HepG2 (cell line): Measurements from ENCODE around the gene TMEM198. TPM values are rescaled to one million over a fixed set of nuclear protein-coding genes. Genes with fewer than 3 reads are reported as not detected.

Experiments used
- ATAC-seq: fragments of 200-7000 bp; cut with Tn5 transposase; 3 replicates; pipeline ENCODE4 v1.9.1; 2020; ENCODE audit warnings: mild to moderate bottlenecking, moderate library complexity
- BruUV-seq: library from RNA; stranded (reverse); fragments of 400-500 nt; replicated peaks from 2 replicates; lab custom pipeline; 2021; lab: Mats Ljungman, UMichigan
- CTCF ChIA-PET: fragments of 300-600 bp; formaldehyde crosslinking; extraction: SDS; loops from one replicate; lab custom pipeline; 2021; ENCODE audit warnings: low total read pairs, inconsistent platforms, low intra/inter-chr PET ratio; lab: Yijun Ruan, JAX
- POLR2A ChIA-PET: fragments of 350-600 bp; sonication (Branson Sonifier 250); formaldehyde crosslinking; loops from one replicate; lab custom pipeline; 2020; ENCODE audit warnings: antibody characterized with exemption, inconsistent platforms; lab: Yijun Ruan, JAX
- DNase-seq: peaks from one replicate; pipeline ENCODE4 v3.0.0-alpha.2; 2015; ENCODE audit warnings: low spot score
- FAIRE-seq: peaks from 3 replicates; lab custom pipeline; 2011; peaks lifted over from hg19 to GRCh38; lab: Jason Lieb, UNC
- H2AFZ ChIP-seq: one replicate; pipeline ENCODE4 v1.6.1; 2011; ENCODE audit warnings: low read length, inconsistent platforms
- H3K27ac ChIP-seq: fragments of 300-600 bp; 3 replicates; pipeline ENCODE4 v1.8.0; 2011; ENCODE audit warnings: mixed run types, mild to moderate bottlenecking, mixed read lengths, low read length, inconsistent platforms; ENCODE audit not compliant: insufficient read depth; ENCODE audit errors: extremely low read length
- H3K27me3 ChIP-seq, 2 experiments: fragments of 200-600 bp in 1 of 2; 2 replicates in 1 of 2; 3 replicates in 1 of 2; pipeline versions ENCODE4 v1.6.0 to v1.8.0; 2011; ENCODE audit warnings: low read length in 2 of 2, mild to moderate bottlenecking in 2 of 2, moderate library complexity in 2 of 2, inconsistent platforms in 1 of 2; ENCODE audit not compliant: insufficient read depth in 2 of 2, control insufficient read depth in 1 of 2
- H3K36me3 ChIP-seq, 2 experiments: fragments of 200-600 bp in 1 of 2; replicated peaks in 1 of 2; 2 replicates in 1 of 2; 3 replicates in 1 of 2; pipeline versions ENCODE4 v1.5.1 to v1.8.0; 2011; ENCODE audit warnings: low read length in 2 of 2, inconsistent platforms in 1 of 2; ENCODE audit not compliant: insufficient read depth in 2 of 2, control insufficient read depth in 1 of 2
- H3K4me1 ChIP-seq: 2 replicates; pipeline ENCODE4 v1.5.1; 2012; ENCODE audit warnings: low read length, inconsistent platforms; ENCODE audit not compliant: insufficient read depth
- H3K4me2 ChIP-seq: 2 replicates; pipeline ENCODE4 v1.6.0; 2011; ENCODE audit warnings: low read depth, low read length, inconsistent platforms
- H3K4me3 ChIP-seq, 3 experiments: fragments of 200-600 bp in 1 of 3; sonication (generic), shearing (Covaris generic) in 1 of 3; replicated peaks in 1 of 3; 2 replicates each; pipeline ENCODE4 v1.5.1; 2011 to 2016; ENCODE audit warnings: low read length in 3 of 3, inconsistent platforms in 2 of 3, low read depth in 2 of 3, mild to moderate bottlenecking in 2 of 3, control low read depth in 1 of 3, mixed read lengths in 1 of 3; ENCODE audit not compliant: insufficient read depth in 1 of 3
- H3K79me2 ChIP-seq: one replicate; pipeline ENCODE4 v1.6.1; 2011; ENCODE audit warnings: low read length, inconsistent platforms; ENCODE audit not compliant: insufficient read depth
- H3K9ac ChIP-seq: 2 replicates; pipeline ENCODE4 v1.6.0; 2011; ENCODE audit warnings: mild to moderate bottlenecking, low read depth, low read length, inconsistent platforms; ENCODE audit not compliant: insufficient read depth
- H3K9me3 ChIP-seq: 2 replicates; pipeline ENCODE4 v1.5.1; 2012; ENCODE audit warnings: mild to moderate bottlenecking, low read length
- H4K20me1 ChIP-seq: 2 replicates; pipeline ENCODE4 v1.6.0; 2011; ENCODE audit warnings: inconsistent platforms, mild to moderate bottlenecking, low read length, moderate library complexity; ENCODE audit not compliant: insufficient read depth
- AGO2 ChIP-seq: fragments of 200-400 bp; formaldehyde crosslinking; optimal IDR thresholded peaks from 2 replicates; pipeline ENCODE3; 2017; ENCODE audit warnings: mild to moderate bottlenecking, low read depth, low read length, moderate library complexity
- ARNT ChIP-seq: fragments of 450-650 bp; IDR thresholded peaks from 2 replicates; pipeline ENCODE4 v1.6.1; 2017
- FOXO1 ChIP-seq: sonication (generic); formaldehyde crosslinking; IDR thresholded peaks from 2 replicates; pipeline ENCODE4 v1.4.0; 2020; ENCODE audit warnings: missing genetic modification reagents
- GLI4 ChIP-seq: sonication (generic); formaldehyde crosslinking; IDR thresholded peaks from 2 replicates; pipeline ENCODE4 v1.5.1; 2020; ENCODE audit warnings: missing genetic modification reagents, mild to moderate bottlenecking, moderate library complexity, borderline replicate concordance
- HNRNPL ChIP-seq: fragments of 200-400 bp; formaldehyde crosslinking; IDR thresholded peaks from 2 replicates; pipeline ENCODE4 v1.6.1; 2017; ENCODE audit warnings: mild to moderate bottlenecking, low read depth, low read length
- IRX3 ChIP-seq: sonication (generic); formaldehyde crosslinking; IDR thresholded peaks from 2 replicates; pipeline ENCODE4 v1.8.1; 2023; ENCODE audit warnings: mild to moderate bottlenecking, low read depth, missing genetic modification reagents, borderline replicate concordance
- KDM5B ChIP-seq: sonication (generic); formaldehyde crosslinking; IDR thresholded peaks from 2 replicates; pipeline ENCODE4 v1.4.0; 2020; ENCODE audit warnings: missing genetic modification reagents, mild to moderate bottlenecking, borderline replicate concordance
- MBD4 ChIP-seq: IDR thresholded peaks from 2 replicates; pipeline ENCODE4 v1.6.1; 2012; ENCODE audit warnings: low read length, inconsistent platforms, borderline replicate concordance
- MEIS2 ChIP-seq: sonication (generic); formaldehyde crosslinking; IDR thresholded peaks from 2 replicates; pipeline ENCODE4 v1.9.0; 2021; ENCODE audit warnings: mild to moderate bottlenecking, missing genetic modification reagents
- RBFOX2 ChIP-seq: fragments of 200-400 bp; formaldehyde crosslinking; IDR thresholded peaks from 2 replicates; pipeline ENCODE4 v1.6.1; 2017; ENCODE audit warnings: low read depth, mild to moderate bottlenecking, low read length
- RXRA ChIP-seq: sonication (generic); formaldehyde crosslinking; IDR thresholded peaks from 2 replicates; pipeline ENCODE4 v1.5.1; 2020; ENCODE audit warnings: missing genetic modification reagents
- SAFB2 ChIP-seq: sonication (generic); formaldehyde crosslinking; IDR thresholded peaks from 2 replicates; pipeline ENCODE4 v1.5.1; 2020; ENCODE audit warnings: missing genetic modification reagents, low read depth, mild to moderate bottlenecking, borderline replicate concordance
- ZNF468 ChIP-seq: sonication (generic); formaldehyde crosslinking; IDR thresholded peaks from 2 replicates; pipeline ENCODE4 v1.8.0; 2022; ENCODE audit warnings: mild to moderate bottlenecking, moderate library complexity, missing genetic modification reagents
- ZNF776 ChIP-seq: sonication (generic); formaldehyde crosslinking; IDR thresholded peaks from 2 replicates; pipeline ENCODE4 v1.4.0; 2020; ENCODE audit warnings: mild to moderate bottlenecking, missing genetic modification reagents
- WGBS: methylation state at CpG from one replicate; pipeline ENCODE4 v1.1.6; 2017; ENCODE audit warnings: low lambda C conversion rate; 5-methylcytosine and 5-hydroxymethylcytosine counted together
- in situ Hi-C: cut with HindIII; loops from 2 replicates; pipeline ENCODE4 v1.10.0; 2017; ENCODE audit warnings: low pct_unique_long_range_greater_than_20kb; ENCODE audit not compliant: extremely low pct_ligation_motif_present
- intact Hi-C: fragments of 100-400 bp; cut with micrococcal nuclease; formaldehyde crosslinking; loops from one replicate; pipeline ENCODE4 v1.10.0; 2022; ENCODE audit not compliant: unreplicated experiment
- polyA plus RNA-seq, 8 experiments: library from polyadenylated mRNA; depleted of rRNA in 3 of 8; stranded (reverse) in 7 of 8; unstranded in 1 of 8; fragments of >200 nt; fragmentation: Illumina TruSeq in 4 of 8; extraction: Trizol in 4 of 8; gene quantifications; 2 replicates each; pipeline versions ENCODE4 v1.2.1 to v1.2.3, GENCODE V29; 2011 to 2016; ENCODE audit warnings: low read depth in 4 of 8, missing spikeins in 1 of 8, mixed read lengths in 1 of 8; ENCODE audit not compliant: insufficient read depth in 1 of 8
- total RNA-seq, 5 experiments: library from RNA; depleted of rRNA; stranded (reverse); fragments of >200 nt; fragmentation: Illumina TruSeq; extraction: Trizol; gene quantifications; 2 replicates each; pipeline ENCODE4 v1.2.3, GENCODE V29; 2016; ENCODE audit warnings: low read depth in 1 of 5
- TF ChIP-seq, protein P1 (sequence below): sonication (generic); formaldehyde crosslinking; IDR thresholded peaks from 2 replicates; pipeline ENCODE4 v1.9.0; 2022; ENCODE audit warnings: missing genetic modification reagents, mild to moderate bottlenecking, borderline replicate concordance
- TF ChIP-seq, protein P2 (sequence below): sonication (generic); formaldehyde crosslinking; IDR thresholded peaks from 2 replicates; pipeline ENCODE4 v1.4.0; 2020; ENCODE audit warnings: mild to moderate bottlenecking, missing genetic modification reagents
- TF ChIP-seq, protein P3 (sequence below): IDR thresholded peaks from 2 replicates; pipeline ENCODE4 v1.6.1; 2016
- TF ChIP-seq, protein P4 (sequence below): sonication (generic); formaldehyde crosslinking; IDR thresholded peaks from 2 replicates; pipeline ENCODE4 v1.8.0; 2022; ENCODE audit warnings: missing genetic modification reagents, mild to moderate bottlenecking, borderline replicate concordance

Gene TMEM198
- total and polyA plus RNA-seq, 2 of the 13 experiments (the other 11 are each of a cell fraction or from before 2014, with no cell fraction given): 17.3 to 23.5 TPM

DNA sequence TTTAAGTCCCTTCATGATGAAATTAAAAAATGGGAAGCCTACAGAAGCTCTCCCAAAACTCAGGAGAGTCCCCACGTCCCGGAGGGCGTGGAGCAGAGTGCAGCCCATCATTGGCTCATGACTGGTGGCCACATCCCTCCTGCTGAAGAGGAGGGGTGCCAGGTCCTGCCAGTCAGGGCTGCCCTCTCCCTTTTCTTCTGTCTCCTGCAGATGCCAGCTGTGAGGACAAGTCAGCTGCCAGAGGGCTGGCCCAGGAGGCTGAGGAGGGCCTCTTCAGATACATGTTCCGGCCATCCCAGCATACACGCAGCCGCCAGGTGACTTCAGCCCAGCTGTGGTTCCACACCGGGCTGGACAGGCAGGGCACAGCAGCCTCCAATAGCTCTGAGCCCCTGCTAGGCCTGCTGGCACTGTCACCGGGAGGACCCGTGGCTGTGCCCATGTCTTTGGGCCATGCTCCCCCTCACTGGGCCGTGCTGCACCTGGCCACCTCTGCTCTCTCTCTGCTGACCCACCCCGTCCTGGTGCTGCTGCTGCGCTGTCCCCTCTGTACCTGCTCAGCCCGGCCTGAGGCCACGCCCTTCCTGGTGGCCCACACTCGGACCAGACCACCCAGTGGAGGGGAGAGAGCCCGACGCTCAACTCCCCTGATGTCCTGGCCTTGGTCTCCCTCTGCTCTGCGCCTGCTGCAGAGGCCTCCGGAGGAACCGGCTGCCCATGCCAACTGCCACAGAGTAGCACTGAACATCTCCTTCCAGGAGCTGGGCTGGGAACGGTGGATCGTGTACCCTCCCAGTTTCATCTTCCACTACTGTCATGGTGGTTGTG is 30.9 kb downstream of the TMEM198 start:
- Histone ChIP-seq H3K27me3 (no peaks in the 10 kb centered on the region), H3K9ac (0 out of 2 replicates have a peak overlapping the region, but pooled peaks have one; percentile 65), H3K4me3 (no peak overlapping the region; a peak in 1 of 6 replicates), H3K9me3 (no peaks in the 10 kb centered on the region), H2AFZ (no peak overlapping the region), H3K27ac (peak overlapping the region; percentile 86), H3K4me1 (peaks cover 87% of the 10 kb centered on the region), H3K79me2 (peaks cover 13% of the 10 kb centered on the region), H3K36me3 (peaks cover 0 to 3% of the 10 kb centered on the region in 2 experiments; a peak in 2 of 5 replicates), H3K4me2 (no peak overlapping the region), H4K20me1 (no peaks in the 10 kb centered on the region)
- DNase-seq (no peak), FAIRE-seq (no peak), ATAC-seq (no peak)
- in situ Hi-C loops (no loop called here), intact Hi-C loops (loop anchor here (5.0 kb wide), 1 partner anchor 53 kb away; the partner anchor contains the start of gene SLC4A3)
- CTCF ChIA-PET: no interaction called here
- POLR2A ChIA-PET: interaction anchor here (1.3 to 5.5 kb wide), 3 partner anchors 12 to 76 kb away, joined by 3 to 82 read pairs (median 17); partner anchors contain the start of genes GMPPA and STK11IP
- no TSS peak for BruUV-seq
- 98% methylated on average over 18 of the region's 22 CpGs for WGBS
- 0 out of 2 replicates have a peak, but pooled peaks have one; percentile 40 for TF ChIP-seq HNRNPL
- TF ChIP-seq ZNF776 (CRISPR knock-in tag): peak; percentile 64; the same call in 1 of the 2 replicates
- no peak for TF ChIP-seq ARNT
- TF ChIP-seq, protein P1, sequence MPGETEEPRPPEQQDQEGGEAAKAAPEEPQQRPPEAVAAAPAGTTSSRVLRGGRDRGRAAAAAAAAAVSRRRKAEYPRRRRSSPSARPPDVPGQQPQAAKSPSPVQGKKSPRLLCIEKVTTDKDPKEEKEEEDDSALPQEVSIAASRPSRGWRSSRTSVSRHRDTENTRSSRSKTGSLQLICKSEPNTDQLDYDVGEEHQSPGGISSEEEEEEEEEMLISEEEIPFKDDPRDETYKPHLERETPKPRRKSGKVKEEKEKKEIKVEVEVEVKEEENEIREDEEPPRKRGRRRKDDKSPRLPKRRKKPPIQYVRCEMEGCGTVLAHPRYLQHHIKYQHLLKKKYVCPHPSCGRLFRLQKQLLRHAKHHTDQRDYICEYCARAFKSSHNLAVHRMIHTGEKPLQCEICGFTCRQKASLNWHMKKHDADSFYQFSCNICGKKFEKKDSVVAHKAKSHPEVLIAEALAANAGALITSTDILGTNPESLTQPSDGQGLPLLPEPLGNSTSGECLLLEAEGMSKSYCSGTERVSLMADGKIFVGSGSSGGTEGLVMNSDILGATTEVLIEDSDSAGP (CRISPR knock-in tag): 0 out of 2 replicates have a peak, but pooled peaks have one; percentile 5
- TF ChIP-seq, protein P2, sequence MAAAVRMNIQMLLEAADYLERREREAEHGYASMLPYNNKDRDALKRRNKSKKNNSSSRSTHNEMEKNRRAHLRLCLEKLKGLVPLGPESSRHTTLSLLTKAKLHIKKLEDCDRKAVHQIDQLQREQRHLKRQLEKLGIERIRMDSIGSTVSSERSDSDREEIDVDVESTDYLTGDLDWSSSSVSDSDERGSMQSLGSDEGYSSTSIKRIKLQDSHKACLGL (CRISPR knock-in tag): peak; percentile 57; the same call in 1 of the 2 replicates
- no peak for TF ChIP-seq RXRA (CRISPR knock-in tag)
- no peak for TF ChIP-seq IRX3 (CRISPR knock-in tag)
- TF ChIP-seq, protein P3, sequence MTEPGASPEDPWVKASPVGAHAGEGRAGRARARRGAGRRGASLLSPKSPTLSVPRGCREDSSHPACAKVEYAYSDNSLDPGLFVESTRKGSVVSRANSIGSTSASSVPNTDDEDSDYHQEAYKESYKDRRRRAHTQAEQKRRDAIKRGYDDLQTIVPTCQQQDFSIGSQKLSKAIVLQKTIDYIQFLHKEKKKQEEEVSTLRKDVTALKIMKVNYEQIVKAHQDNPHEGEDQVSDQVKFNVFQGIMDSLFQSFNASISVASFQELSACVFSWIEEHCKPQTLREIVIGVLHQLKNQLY (CRISPR knock-in tag): no peak
- no peak for TF ChIP-seq MEIS2
- peak; percentile 73; the same call in 1 of the 2 replicates for TF ChIP-seq KDM5B
- TF ChIP-seq AGO2: peak; percentile 52
- no peak for TF ChIP-seq MBD4
- 0 out of 2 replicates have a peak, but pooled peaks have one; percentile 15 for TF ChIP-seq SAFB2 (CRISPR knock-in tag)
- 0 out of 2 replicates have a peak, but pooled peaks have one; percentile 30 for TF ChIP-seq ZNF468 (CRISPR knock-in tag)
- no peak for TF ChIP-seq GLI4 (CRISPR knock-in tag)
- TF ChIP-seq, protein P4, sequence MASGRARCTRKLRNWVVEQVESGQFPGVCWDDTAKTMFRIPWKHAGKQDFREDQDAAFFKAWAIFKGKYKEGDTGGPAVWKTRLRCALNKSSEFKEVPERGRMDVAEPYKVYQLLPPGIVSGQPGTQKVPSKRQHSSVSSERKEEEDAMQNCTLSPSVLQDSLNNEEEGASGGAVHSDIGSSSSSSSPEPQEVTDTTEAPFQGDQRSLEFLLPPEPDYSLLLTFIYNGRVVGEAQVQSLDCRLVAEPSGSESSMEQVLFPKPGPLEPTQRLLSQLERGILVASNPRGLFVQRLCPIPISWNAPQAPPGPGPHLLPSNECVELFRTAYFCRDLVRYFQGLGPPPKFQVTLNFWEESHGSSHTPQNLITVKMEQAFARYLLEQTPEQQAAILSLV (CRISPR knock-in tag): peak; percentile 38; the same call in 1 of the 2 replicates
- TF ChIP-seq RBFOX2: 0 out of 2 replicates have a peak, but pooled peaks have one; percentile 19
- TF ChIP-seq FOXO1: 0 out of 2 replicates have a peak, but pooled peaks have one; percentile 7
